Endometrial microvascular endothelial cells (primary cell): ENCODE results near the gene TES. TPM values are rescaled to one million over a fixed set of nuclear protein-coding genes. Genes with fewer than 3 reads are reported as not detected.
"Not testable (repeated sequence)": the region's sequence is repeated elsewhere in the genome, so short reads cannot be mapped to it uniquely, and the experiment has no call there.

ENCODE experiments used
- in situ Hi-C: cut with HindIII; loops from 2 replicates; pipeline ENCODE4 v1.10.0; 2017; ENCODE audit warnings: low sequenced_read_pairs, low pct_unique_long_range_greater_than_20kb; ENCODE audit errors: inconsistent ontology term
- total RNA-seq: library from RNA; depleted of rRNA; stranded (reverse); fragments of >200 nt; gene quantifications from one replicate; pipeline ENCODE4 v1.2.3, GENCODE V29; 2015; ENCODE audit errors: inconsistent ontology term

The TES gene, protein sequence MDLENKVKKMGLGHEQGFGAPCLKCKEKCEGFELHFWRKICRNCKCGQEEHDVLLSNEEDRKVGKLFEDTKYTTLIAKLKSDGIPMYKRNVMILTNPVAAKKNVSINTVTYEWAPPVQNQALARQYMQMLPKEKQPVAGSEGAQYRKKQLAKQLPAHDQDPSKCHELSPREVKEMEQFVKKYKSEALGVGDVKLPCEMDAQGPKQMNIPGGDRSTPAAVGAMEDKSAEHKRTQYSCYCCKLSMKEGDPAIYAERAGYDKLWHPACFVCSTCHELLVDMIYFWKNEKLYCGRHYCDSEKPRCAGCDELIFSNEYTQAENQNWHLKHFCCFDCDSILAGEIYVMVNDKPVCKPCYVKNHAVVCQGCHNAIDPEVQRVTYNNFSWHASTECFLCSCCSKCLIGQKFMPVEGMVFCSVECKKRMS
- total RNA-seq, result 69.2 TPM

DNA sequence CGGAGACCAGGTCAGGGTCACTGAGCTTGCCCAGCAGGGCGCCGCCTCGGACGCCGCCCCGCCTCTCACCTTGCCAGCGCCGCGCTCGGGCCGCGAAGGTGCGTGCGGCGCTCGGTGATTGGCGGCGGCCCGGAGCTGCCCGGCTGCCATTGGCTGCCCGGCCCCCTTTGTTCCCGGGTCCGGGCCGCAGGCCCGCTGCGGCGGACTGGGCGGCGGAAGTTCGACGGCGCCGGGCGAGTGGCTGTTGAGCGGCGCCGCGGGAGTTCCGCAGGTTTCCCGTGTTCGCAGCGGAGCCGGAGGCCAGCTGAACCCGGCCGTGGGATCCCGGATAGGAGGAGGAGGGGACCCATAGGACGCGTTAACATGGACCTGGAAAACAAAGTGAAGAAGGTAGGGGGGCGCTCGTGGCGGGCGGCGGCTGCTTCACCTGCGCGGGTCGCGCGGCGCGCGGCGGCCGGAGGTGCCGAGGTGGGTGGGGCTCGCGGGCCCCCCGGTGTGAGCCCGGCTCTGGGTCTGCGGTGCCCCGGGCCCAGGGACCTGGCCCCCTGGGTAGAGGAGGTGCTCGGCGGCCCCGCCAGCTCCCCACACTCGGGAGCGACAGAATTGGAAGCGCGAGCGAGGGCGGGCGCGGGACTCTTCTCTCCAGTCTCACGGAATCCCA is at the start of gene TES:
TES (plus strand) TSS at position 195 of the 661 bp plus-strand sequence; CDS start at position 364, 169 bp downstream.
- in situ Hi-C loops, result no loop called here

DNA sequence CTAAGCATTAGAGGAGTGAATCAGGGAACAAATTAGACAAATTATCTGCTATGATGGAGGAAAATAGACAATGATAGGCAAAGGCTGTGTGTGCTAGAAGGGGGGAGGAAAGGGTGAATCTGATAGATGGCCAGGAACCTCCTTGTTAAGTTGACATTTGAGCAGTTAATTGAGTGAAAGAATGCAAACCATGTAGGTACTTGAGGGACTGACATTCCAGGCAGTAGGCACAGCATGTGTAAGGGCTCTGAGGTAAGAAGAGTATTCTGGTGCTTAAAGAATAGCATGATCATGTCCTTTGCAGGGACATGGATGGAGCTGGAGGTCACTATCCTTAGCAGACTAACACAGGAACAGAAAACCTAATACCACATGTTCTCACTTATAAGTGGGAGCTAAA is 48.6 kb upstream of the TES start:
- in situ Hi-C loops, result loop anchor here (10.0 kb wide), 1 partner anchor 93 kb away; no protein-coding TSS in a partner anchor

DNA sequence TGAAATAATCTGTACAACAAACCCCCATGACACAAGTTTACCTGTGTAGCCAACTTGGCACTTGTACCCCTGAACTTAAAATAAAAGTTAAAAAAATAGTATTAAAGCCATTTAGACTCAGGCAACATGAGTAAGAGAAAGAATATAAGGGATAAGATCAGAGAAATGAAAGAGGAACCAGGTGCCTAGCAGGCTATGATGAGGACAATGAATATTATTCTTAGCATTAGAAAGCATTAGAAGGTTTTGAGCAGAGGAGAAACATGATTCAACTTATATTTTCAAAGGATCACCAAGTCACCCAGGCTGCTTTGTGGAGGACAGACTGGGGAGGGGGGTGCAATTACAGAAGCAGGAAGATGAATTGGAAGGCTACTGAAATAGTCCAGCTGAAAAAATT is 48.1 kb upstream of the TES start:
- in situ Hi-C loops, result loop anchor here (10.0 kb wide), 1 partner anchor 93 kb away; no protein-coding TSS in a partner anchor

DNA sequence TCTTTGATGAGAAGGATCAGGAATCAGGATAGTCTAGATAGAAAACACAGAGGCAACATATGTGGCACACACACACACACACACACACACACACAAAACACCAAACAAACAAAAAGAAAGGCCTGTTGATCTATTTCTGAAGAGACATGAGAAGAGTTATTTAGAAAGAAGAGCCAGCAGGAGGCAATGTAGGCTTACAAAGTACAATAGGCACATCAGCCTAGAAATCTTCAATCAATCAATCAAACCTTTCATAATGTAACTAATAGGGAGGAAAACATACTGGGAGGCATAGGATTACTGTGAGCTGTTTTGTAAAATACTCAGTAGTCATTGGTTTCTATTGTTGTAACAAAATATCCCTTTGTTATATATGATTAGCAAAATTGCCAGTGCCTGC is 47.3 kb upstream of the TES start:
- in situ Hi-C loops, result loop anchor here (10.0 kb wide), 1 partner anchor 92 kb away; no protein-coding TSS in a partner anchor

DNA sequence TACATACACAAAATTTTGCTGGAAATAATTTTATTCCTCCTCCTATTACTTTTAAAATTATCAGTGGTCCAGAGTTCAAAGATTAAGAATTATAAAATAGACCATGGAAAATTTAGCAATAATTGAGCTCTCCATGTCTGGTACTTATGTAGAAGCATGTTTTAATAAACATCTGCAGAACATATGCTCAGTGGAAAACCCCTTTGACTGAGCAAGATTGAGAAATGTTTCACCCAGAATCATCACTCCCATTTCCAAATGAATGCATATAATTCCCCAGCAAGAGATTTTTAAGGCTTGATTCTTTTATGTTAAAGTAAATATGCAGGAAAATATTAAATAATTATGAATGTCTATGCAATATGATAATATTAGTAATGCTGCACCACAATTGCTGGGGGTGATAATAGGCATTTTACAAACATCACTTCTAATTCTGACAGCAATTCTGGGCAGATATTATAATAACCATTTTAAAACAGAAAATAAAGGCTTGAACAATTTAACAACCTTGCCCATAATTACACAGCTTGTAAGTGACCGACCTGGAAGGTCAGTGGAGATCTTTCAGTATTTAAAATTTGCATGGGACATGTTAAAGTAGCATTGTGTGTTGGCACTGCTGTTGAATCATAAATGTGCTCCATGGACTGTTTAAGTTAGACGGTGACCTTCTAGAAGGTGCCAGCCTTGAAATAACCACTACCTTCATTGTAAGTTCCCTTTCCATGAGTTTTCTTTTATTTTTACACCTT is 45.6 kb upstream of the TES start:
- in situ Hi-C loops, result loop anchor here (10.0 kb wide), 1 partner anchor 90 kb away; no protein-coding TSS in a partner anchor

DNA sequence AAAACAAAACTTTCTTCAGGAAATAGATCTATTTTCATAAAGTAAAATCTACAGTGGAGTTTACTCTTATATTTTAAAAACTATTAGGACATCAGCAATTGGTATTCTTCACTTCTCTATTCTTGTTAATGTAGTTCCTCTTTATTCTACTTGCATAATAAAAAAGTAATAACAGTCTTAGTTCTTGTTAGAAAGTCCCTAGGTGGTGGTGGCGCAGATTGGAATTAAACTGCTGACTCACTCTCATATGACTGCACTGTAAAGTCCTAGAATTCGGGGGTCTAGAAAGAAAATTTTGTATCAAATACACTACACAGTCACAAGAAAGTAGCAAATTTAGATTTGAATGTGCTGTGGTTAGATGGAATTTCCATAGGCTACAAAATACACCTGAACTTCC is 44.6 kb upstream of the TES start:
- in situ Hi-C loops, result loop anchor here (10.0 kb wide), 1 partner anchor 89 kb away; no protein-coding TSS in a partner anchor

DNA sequence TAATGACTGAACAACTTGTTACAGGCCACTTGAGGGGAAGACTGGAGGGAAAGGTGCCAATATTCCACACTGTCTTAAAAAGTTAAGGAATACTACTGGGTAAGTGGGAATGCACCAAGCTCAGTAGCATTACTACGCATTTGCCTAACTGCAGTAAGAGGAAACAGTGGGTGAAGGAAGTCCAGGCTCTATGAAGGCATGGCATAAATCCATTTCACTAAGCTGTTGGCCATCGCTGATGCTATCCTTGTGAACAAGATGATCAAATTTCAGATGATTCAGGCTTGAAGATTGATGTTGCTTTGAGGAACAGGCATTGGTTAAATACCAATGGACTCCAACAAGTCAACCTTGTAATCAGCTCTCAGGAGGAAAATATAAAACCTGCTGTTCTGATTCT is 44.2 kb upstream of the TES start:
- in situ Hi-C loops, result loop anchor here (10.0 kb wide), 1 partner anchor 89 kb away; no protein-coding TSS in a partner anchor

DNA sequence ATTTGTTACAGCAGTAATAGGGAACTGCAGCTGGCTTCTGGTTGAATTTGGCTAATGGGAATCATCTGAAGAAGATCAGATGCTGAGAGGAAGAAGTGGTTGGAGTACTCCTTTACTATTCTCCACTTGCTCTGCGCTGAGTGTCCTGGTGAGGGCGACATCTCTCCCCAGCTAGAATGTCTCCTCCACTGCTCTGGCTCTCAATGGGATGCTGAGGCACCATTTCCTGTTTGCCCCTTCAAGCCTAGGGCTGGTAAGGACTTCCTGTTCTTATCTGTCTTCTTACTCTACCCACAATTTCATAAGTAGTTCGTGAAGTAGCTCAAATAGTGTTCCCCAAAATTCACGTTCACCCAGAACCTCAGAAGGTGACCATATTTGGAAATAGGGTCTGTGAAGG is 43.2 kb upstream of the TES start:
- in situ Hi-C loops, result loop anchor here (10.0 kb wide), 1 partner anchor 88 kb away; no protein-coding TSS in a partner anchor

DNA sequence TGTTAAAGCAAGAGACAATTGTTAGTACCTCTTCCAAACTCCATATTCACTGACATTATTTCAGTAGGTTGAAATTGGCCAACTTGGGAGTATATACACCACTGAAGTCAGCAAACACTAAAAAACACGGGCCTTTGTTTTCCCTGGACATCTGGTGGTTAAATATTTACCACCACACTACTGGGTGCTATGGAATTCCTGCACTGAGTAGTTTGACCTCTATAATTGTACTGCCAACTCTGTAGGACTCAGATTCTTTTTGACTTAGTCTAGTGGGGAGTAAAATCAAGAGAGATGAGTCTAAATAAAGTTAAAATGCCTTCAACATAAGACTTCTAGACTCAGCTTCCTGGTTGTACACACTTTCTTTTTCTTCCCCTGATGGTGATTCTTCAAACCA is 41.3 kb upstream of the TES start:
- in situ Hi-C loops, result loop anchor here (10.0 kb wide), 1 partner anchor 86 kb away; no protein-coding TSS in a partner anchor

DNA sequence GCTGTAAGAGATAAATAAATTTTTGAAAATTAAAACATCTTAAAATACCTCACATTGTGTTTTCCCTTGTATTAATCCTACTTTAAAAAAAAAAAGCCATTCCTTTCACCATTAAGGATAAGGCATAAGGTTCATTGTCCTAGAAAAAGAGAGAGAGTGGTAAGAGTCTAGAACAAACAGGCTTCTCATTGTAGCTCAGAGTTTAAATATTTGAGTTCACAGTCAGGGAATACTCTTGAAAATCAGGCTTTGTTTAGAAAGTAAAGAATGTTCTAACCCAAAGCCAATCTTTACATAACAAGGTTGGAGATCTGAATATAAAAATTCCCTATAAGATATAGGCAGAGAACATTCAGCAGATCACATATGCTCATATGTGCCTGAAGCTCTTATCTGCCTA is 40.2 kb upstream of the TES start:
- in situ Hi-C loops, result no loop called here

DNA sequence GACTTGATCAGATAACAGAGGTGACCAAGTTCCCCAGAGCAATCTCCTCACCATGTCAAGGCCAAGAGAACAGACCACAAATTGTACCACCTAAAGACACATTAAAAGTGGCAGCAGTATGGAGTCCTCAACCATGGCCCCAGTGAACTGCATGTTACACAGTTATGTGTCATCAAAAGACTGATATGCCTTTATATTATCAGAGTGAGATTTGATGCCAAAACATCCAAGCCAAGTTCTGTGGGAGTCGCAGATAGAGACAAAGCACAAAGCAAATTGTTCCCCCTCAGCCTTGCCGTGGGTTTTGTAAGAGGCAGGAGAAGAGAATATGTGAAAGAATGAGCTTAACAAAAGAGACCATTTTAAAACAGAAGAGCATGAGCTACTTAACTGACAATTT is 39.2 kb upstream of the TES start:
- in situ Hi-C loops, result no loop called here

DNA sequence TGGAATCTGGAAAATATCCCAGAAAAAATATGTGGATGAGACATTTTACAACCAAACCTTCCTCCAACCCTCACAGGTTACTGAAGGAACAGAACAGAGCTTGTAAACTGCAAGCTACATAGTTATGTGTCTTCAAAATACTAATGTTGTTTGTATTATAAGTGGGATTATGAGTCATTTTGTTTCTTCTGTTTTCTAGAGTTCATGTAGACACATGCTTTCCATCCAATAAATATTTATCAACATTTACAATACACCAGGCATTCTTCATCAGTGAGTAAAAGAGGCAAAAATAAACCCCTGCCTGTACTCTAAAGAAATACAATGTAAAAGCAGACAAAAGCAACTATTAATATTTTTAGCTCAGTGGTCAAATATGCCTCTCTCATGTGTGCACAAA is 38.0 kb upstream of the TES start:
- in situ Hi-C loops, result no loop called here

DNA sequence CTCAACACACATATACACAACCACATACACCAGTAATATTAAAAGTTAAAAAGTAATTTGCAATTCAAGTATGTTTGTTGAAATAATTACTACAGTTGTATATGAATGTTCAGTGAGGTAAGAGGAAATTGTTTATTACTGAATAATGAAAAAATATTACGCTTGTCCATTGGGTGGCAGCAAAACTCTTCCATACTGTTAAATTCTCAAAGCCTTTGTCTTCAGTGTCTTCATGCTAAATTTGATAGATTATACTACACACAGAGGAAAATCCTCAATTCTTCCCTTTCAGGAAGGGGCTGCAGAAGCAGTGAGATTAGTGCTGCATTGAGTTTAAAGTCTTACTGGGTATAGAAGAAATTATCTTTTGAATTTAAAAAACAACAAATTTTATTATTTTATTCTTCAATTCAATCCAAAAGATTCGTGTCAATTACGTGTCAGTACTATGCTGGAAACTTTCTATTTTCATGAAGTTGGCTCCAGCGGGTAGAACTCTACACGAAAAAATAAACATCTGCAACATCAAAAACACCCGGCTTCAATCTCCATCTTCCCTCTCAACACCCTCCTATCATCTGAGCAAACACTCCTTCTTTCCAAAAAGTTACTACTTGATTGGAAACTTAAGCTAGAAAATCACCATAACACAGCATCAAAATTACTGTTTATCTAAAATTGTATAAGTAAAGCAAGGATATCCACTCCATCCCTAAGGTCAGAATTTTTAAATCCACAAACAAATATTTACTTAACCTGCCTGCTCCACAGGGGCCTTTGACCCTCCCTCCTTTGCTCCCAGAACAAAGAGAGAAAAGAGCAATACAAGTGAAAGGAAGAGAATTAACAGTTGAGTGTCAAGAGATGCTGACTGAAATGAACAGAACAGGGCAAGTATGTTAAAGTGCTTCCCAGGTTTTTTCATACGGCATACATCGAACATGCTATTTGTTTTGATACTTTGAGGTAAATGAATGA is 37.0 kb upstream of the TES start:
- in situ Hi-C loops, result no loop called here

DNA sequence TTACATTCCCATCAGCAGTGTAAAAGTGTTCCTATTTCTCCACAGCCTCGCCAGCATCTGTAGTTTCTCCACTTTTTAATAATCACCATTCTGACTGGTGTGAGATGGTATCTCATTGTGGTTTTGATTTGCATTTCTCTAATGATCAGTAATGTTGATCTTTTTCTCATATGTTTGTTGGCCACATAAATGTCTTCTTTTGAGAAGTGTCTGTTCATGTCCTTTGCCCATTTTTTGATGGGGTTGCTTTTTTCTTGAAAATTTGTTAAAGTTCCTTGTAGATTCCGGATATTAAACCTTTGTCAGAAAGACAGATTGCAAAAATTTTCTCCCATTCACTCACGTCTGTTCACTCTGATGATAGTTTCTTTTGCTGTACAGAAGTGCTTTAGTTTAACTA is 35.2 kb upstream of the TES start:
- in situ Hi-C loops, result not testable (repeated sequence)

DNA sequence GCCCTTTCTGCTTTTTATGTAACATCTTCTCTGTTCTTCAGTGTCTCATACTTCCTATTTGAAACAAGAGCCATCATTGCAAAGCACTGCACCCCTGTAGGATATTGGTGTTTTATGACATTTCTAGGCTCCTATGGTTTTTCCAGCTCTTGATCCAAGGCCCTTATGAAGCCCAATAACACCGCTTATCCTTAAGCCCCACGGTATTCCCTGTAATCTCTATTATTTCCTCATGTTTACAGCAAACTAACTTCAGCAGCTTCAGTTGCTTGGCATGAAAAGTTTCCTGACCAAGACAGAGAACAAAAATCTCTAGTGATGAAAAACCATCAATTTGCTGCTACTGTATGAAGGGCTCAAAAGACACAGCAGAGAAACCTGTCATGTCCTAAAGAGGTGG is 34.1 kb upstream of the TES start:
- in situ Hi-C loops, result no loop called here

DNA sequence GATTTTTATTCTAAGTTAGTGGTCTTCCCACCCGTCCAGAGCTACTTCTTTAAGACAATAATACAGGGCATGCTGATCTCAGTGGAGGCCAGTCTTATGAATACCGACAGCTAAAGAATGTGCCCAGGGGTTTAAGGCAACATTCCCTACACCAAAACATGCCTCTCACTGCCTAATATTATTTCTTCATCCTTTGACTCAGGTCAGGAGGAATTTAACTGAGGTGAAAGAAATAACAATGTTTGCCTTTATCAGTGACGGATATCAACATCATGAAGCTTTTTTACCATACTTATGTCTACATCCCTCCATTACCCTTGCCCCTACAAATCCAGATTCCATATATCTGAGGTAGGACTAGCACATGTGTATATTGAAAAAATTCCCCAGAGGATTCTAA is 33.3 kb upstream of the TES start:
- in situ Hi-C loops, result no loop called here

DNA sequence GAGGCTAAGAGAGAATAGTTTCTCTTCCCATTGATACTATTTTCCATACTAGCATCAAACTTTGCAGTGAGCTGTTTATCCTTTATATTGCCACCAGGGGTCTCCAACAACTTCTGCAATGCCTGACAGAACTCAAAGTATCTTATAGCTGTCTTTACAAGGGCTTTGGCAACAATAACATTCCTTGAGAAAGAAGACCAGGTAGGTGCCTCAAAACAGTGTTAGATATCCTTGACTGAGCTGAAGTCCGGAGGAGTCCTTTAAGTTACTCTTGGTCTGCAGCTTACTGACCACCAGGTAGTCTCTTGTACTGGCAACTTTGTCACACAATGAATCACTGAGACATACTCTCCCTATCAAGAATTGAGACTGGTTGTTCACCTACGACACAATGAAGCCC is 30.0 kb upstream of the TES start:
- in situ Hi-C loops, result no loop called here

DNA sequence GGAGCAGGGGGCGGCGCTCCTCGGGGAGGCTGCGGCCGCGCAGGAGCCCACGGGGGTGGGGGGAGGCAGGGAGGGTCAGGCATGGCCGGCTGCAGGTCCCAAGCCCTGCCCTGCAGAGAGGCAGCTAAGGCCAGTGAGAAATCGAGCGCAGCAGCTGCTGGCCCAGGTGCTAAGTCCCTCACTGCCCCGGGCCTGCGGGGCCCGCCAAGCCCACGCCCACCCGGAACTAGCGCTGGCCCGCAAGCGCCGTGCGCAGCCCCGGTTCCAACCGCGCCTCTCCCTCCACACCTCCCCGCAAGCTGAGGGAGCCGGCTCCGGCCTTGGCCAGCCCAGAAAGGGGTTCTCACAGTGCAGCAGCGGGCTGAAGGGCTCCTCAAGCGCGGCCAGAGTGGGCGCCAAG is 28.3 kb upstream of the TES start:
- in situ Hi-C loops, result no loop called here
